LNCAP (cell line): ENCODE measurements around the gene HLA-A.

Source experiments
- TF ChIP-seq, protein P1 (sequence below): fragments of 450-650 bp; IDR thresholded peaks from 2 replicates; pipeline ENCODE4 v1.5.1; 2017; ENCODE audit warnings: mild to moderate bottlenecking

Gene HLA-A

GRCh38 chr6:29984992-29985391 is 42.7 kb downstream of the HLA-A start:
- TF ChIP-seq, protein P1, sequence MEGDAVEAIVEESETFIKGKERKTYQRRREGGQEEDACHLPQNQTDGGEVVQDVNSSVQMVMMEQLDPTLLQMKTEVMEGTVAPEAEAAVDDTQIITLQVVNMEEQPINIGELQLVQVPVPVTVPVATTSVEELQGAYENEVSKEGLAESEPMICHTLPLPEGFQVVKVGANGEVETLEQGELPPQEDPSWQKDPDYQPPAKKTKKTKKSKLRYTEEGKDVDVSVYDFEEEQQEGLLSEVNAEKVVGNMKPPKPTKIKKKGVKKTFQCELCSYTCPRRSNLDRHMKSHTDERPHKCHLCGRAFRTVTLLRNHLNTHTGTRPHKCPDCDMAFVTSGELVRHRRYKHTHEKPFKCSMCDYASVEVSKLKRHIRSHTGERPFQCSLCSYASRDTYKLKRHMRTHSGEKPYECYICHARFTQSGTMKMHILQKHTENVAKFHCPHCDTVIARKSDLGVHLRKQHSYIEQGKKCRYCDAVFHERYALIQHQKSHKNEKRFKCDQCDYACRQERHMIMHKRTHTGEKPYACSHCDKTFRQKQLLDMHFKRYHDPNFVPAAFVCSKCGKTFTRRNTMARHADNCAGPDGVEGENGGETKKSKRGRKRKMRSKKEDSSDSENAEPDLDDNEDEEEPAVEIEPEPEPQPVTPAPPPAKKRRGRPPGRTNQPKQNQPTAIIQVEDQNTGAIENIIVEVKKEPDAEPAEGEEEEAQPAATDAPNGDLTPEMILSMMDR, result no peak

DNA sequence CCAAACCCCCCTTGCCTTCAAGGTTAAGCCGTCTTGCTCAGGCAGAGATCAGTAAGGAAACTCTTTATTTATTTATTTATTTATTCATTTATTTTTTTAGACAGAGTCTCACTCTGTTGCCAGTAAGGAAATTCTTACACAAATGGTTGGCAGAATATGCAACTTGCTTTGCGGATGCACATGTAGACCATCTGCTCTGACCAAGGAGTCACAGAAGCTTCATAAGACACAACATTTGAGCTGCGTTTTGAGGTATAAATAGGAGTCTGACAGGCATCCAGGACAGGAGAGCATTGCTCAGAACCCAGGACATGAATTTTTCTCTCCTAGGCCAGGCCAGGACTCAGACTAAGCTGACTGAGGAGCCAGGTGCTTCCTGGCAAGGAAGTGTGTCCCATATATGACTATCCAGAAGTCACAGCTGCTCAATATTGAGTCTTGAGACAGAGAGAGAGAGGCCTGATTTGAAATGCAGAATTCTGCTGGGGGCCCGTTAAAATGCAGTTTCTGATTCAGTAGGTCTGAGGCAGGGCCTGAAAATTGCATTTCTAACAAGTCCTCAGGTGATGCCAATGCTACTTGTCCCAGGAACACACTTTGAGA is 43.9 kb downstream of the HLA-A start:
- TF ChIP-seq, protein P1, result no peak

DNA sequence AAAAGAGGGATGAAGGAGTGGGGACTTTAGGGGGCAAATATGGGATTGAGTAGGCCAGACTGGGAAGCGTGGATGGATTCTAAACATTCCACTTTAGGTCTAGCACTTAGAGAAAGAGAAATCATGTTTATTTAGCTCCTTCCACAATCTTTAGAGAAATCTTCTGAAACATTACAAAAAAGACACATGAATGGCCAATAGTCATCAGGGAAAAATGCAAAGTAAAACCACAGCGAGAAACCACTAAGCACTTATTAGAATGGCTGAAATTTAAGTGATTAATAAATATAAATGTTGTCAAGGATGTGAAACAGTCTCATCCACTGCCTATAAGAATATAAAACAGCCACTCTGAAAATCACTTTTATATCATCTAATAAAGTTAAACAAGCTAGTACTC is 46.9 kb downstream of the HLA-A start:
- TF ChIP-seq, protein P1, result no peak

GRCh38 chr6:29990931-29991330 is 48.6 kb downstream of the HLA-A start:
- TF ChIP-seq, protein P1, result no peak

DNA sequence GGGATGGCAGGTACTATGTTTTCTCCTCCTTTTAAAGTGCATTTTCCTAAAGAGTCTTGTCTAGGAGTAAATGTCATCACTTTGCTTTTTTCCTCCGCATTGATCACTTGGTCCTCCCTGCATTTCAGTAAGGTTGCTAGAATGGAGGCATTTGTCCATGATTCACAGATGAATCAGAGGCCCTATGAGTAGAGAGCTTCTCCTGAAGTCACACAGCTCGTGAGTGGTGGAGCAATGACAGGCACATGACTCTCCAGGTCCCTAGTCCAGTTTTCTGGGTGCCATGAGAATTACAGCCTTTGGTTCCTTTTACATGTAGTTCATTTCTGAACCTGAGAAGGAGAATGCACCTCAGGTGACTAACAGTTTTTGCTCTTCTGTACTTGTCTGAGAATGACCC is 50.5 kb downstream of the HLA-A start:
- TF ChIP-seq, protein P1, result no peak

DNA sequence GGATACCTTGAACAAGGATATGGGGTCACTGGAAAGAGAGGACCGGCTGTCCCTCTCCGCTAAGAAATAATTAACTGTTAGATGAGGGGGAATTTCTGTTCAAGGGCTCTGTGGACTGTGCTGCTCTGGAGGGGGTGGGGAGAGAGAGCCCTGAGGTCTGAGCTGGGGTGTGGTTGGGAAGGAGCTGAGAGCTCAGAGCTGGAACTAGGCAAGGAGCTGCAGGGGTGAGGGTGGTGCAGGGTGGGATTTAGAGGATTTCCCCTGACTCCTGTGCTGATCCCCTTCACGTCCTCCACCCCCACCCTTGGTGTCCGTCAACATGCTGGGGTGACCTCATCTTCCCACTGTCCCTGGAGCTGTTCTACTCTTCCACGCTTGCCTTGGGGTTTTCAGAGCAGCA is 52.5 kb downstream of the HLA-A start:
- TF ChIP-seq, protein P1, result no peak

DNA sequence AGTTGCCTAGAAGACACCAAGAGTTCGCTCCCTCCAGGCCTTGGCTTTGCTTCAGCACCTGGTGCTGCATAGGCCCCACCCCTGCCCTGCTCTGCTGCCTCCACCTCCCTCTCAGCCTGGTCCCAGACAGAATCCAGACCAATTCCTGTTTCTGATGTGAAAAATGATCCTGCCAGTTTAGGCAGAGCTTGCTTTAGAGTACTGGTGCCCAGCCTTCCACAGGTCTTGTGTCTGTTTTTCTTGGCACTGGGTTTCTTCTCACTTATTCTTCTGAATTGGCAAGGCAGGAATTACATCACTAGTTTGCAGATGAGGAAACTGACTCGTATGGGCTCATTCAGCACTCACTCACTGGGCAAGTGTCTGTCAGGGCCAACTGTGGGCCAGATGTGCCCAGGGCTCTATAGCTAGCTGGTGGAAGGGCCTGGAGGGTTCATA is 53.0 kb downstream of the HLA-A start:
- TF ChIP-seq, protein P1, result no peak
